Mesenchymal stem cell (in vitro differentiated cells and primary cell): ENCODE data around the gene EYA2.
A peak's percentile ranks its signal among the peaks of the same experiment; 100 is the strongest.

Experiments
- DNase-seq: peaks from one replicate; pipeline ENCODE4 v3.0.0-alpha.2; 2013
- H2AFZ ChIP-seq: one replicate; pipeline ENCODE4 v1.6.1; 2013; ENCODE audit warnings: low read depth, mild to moderate bottlenecking, control low read depth, inconsistent platforms, low read length, moderate library complexity
- H2AK5ac ChIP-seq: 2 replicates; pipeline ENCODE4 v1.6.1; 2013; ENCODE audit warnings: low read length, moderate library complexity, mild to moderate bottlenecking, inconsistent platforms; ENCODE audit not compliant: severe bottlenecking
- H2BK120ac ChIP-seq: one replicate; pipeline ENCODE4 v1.6.1; 2013; ENCODE audit warnings: low read depth, mild to moderate bottlenecking, inconsistent platforms, low read length, moderate library complexity
- H2BK12ac ChIP-seq, 2 experiments: one replicate each; pipeline ENCODE4 v1.6.1; 2013; ENCODE audit warnings: inconsistent platforms in 2 of 2, low read length in 2 of 2, mild to moderate bottlenecking in 2 of 2, moderate library complexity in 2 of 2, control low read depth in 1 of 2
- H2BK15ac ChIP-seq: one replicate; pipeline ENCODE4 v1.6.1; 2013; ENCODE audit warnings: mild to moderate bottlenecking, low read depth, inconsistent platforms; ENCODE audit not compliant: poor library complexity, severe bottlenecking
- H2BK5ac ChIP-seq: 2 replicates; pipeline ENCODE4 v1.6.1; 2013; ENCODE audit warnings: low read depth, mild to moderate bottlenecking, low read length, control low read depth, inconsistent platforms; ENCODE audit not compliant: poor library complexity, severe bottlenecking
- H3K14ac ChIP-seq, 2 experiments: one replicate each; pipeline ENCODE4 v1.6.1; 2013; ENCODE audit warnings: inconsistent platforms in 2 of 2, low read length in 2 of 2, control low read depth in 1 of 2, mild to moderate bottlenecking in 1 of 2, moderate library complexity in 1 of 2
- H3K18ac ChIP-seq, 2 experiments: one replicate each; pipeline ENCODE4 v1.6.1; 2013; ENCODE audit warnings: inconsistent platforms in 2 of 2, low read length in 2 of 2, control low read depth in 1 of 2, low read depth in 1 of 2, mild to moderate bottlenecking in 1 of 2
- H3K23ac ChIP-seq, 2 experiments: one replicate each; pipeline ENCODE4 v1.6.1; 2013; ENCODE audit warnings: inconsistent platforms in 2 of 2, low read length in 2 of 2, mild to moderate bottlenecking in 2 of 2, moderate library complexity in 2 of 2, control low read depth in 1 of 2
- H3K27ac ChIP-seq: 2 replicates; pipeline ENCODE4 v1.5.1; 2013; ENCODE audit warnings: mild to moderate bottlenecking, moderate library complexity, low read length, control low read depth, inconsistent platforms; ENCODE audit not compliant: poor library complexity, severe bottlenecking
- H3K27me3 ChIP-seq, 2 experiments: 2 replicates each; pipeline versions ENCODE4 v1.6.1 to v1.7.0; 2013; ENCODE audit warnings: low read length in 2 of 2, mild to moderate bottlenecking in 2 of 2, moderate library complexity in 2 of 2, control low read depth in 1 of 2, inconsistent platforms in 1 of 2; ENCODE audit not compliant: control insufficient read depth in 1 of 2, insufficient read depth in 1 of 2
- H3K36me3 ChIP-seq, 2 experiments: 2 replicates each; pipeline versions ENCODE4 v1.6.1 to v1.7.0; 2013; ENCODE audit warnings: low read length in 2 of 2, control low read depth in 1 of 2, inconsistent platforms in 1 of 2, low read depth in 1 of 2, mild to moderate bottlenecking in 1 of 2; ENCODE audit not compliant: insufficient read depth in 2 of 2, control insufficient read depth in 1 of 2
- H3K4ac ChIP-seq, 2 experiments: one replicate each; pipeline ENCODE4 v1.6.1; 2013; ENCODE audit warnings: inconsistent platforms in 2 of 2, low read length in 2 of 2, mild to moderate bottlenecking in 2 of 2, moderate library complexity in 2 of 2, control low read depth in 1 of 2, low read depth in 1 of 2
- H3K4me1 ChIP-seq: 2 replicates; pipeline ENCODE4 v1.6.1; 2013; ENCODE audit warnings: low read depth, low read length, control low read depth; ENCODE audit not compliant: control insufficient read depth, insufficient read depth
- H3K4me2 ChIP-seq: 2 replicates; pipeline ENCODE4 v1.6.1; 2013; ENCODE audit warnings: low read length, mild to moderate bottlenecking, inconsistent platforms; ENCODE audit not compliant: poor library complexity, severe bottlenecking
- H3K4me3 ChIP-seq, 2 experiments: 2 replicates each; pipeline versions ENCODE4 v1.5.1 to v1.7.0; 2013; ENCODE audit warnings: low read length in 2 of 2, mild to moderate bottlenecking in 2 of 2, control low read depth in 1 of 2, low read depth in 1 of 2; ENCODE audit not compliant: insufficient read depth in 1 of 2
- H3K79me1 ChIP-seq: replicated peaks from 2 replicates; pipeline ENCODE4 v1.6.1; 2013; ENCODE audit warnings: mild to moderate bottlenecking, control low read depth, low read length, inconsistent platforms; ENCODE audit not compliant: poor library complexity, severe bottlenecking
- H3K9ac ChIP-seq: 2 replicates; pipeline ENCODE4 v1.7.0; 2013; ENCODE audit warnings: mild to moderate bottlenecking, low read length, moderate library complexity
- H3K9me3 ChIP-seq: 2 replicates; pipeline ENCODE4 v1.7.0; 2013; ENCODE audit warnings: mild to moderate bottlenecking, low read length; ENCODE audit not compliant: control insufficient read depth
- H4K8ac ChIP-seq: one replicate; pipeline ENCODE4 v1.6.1; 2013; ENCODE audit warnings: inconsistent platforms, mild to moderate bottlenecking, low read length, moderate library complexity
- H4K91ac ChIP-seq: one replicate; pipeline ENCODE4 v1.6.1; 2013; ENCODE audit warnings: mild to moderate bottlenecking, low read length, inconsistent platforms
- WGBS: methylation state at CpG from one replicate; pipeline ENCODE4 v1.1.7; 2013; ENCODE audit warnings: mixed read lengths; 5-methylcytosine and 5-hydroxymethylcytosine counted together

EYA2 gene

DNA sequence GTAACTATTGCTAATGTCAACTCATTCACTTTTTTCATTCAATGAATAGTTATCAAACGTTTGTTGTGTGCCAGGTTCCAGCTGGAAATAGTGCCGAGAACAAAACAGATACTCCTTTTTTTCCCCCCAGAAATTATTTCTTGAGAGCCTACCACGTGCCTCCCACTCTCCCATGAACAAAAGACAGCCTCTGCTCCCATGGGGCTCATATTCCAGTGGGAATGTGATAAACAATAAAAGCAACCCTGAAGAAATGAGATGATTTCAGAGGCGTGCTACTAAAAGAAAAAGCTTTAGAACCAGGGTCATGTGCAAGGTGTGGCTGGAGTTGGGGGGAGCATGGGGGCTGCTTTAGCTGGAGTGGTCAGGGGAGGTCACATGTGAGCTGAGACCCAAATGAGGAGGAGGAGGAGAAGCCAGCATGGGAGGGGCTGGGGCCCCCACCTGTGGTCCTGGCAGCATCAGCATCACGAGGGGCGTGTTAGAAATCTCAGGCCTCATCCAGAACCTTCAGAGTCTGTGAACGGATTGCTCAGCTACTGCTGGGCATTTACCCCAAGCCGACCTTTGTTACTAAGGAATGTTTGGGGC, 157.4 kb downstream of the EYA2 start:
- no peak overlapping the region for H2BK5ac ChIP-seq

GRCh38 chr20:47054506-47054905, 159.9 kb downstream of the EYA2 start:
- 90% methylated on average over 5 of the region's 5 CpGs for WGBS
- H3K27me3 ChIP-seq: peaks cover 0 to 62% of the 10 kb centered on the region in 2 experiments

More for the DNA sequence above, 157.4 kb downstream of the EYA2 start:
- Histone ChIP-seq H2BK12ac (no peak overlapping the region), H2BK15ac (no peak overlapping the region), H3K27me3 (peaks cover 0 to 68% of the 10 kb centered on the region in 2 experiments), H3K4me3 (no peak overlapping the region), H3K4ac (no peak overlapping the region), H3K27ac (no peak overlapping the region), H3K9me3 (no peaks in the 10 kb centered on the region), H4K8ac (no peak overlapping the region), H3K23ac (no peak overlapping the region), H2BK120ac (no peak overlapping the region), H3K14ac (no peak overlapping the region), H3K9ac (no peak overlapping the region), H3K36me3 (no peaks in the 10 kb centered on the region), H3K4me2 (no peak overlapping the region), H2AK5ac (no peak overlapping the region), H2AFZ (no peak overlapping the region), H3K4me1 (no peaks in the 10 kb centered on the region), H3K79me1 (no peaks in the 10 kb centered on the region), H3K18ac (no peak overlapping the region), H4K91ac (no peak overlapping the region)
- WGBS: 77% methylated on average over 7 of the region's 8 CpGs
- no peak for DNase-seq

GRCh38 chr20:47054945-47055344, 160.3 kb downstream of the EYA2 start:
- H2BK15ac ChIP-seq: no peak overlapping the region
- H3K4me1 ChIP-seq: no peaks in the 10 kb centered on the region
- H3K79me1 ChIP-seq: no peaks in the 10 kb centered on the region
- H2BK5ac ChIP-seq: no peak overlapping the region
- H3K4me3 ChIP-seq: no peak overlapping the region
- H3K4ac ChIP-seq: no peak overlapping the region
- H3K18ac ChIP-seq: no peak overlapping the region
- H2AK5ac ChIP-seq: no peak overlapping the region
- no peaks in the 10 kb centered on the region for H3K9me3 ChIP-seq
- no peak overlapping the region for H2BK120ac ChIP-seq
- H3K4me2 ChIP-seq: no peak overlapping the region
- H3K27me3 ChIP-seq: peaks cover 0 to 59% of the 10 kb centered on the region in 2 experiments
- WGBS: 68% methylated on average over 6 of the region's 6 CpGs
- H3K23ac ChIP-seq: no peak overlapping the region
- no peak overlapping the region for H3K27ac ChIP-seq
- H4K8ac ChIP-seq: no peak overlapping the region
- no peak overlapping the region for H2AFZ ChIP-seq
- no peak overlapping the region for H3K9ac ChIP-seq
- H3K36me3 ChIP-seq: no peaks in the 10 kb centered on the region
- H2BK12ac ChIP-seq: no peak overlapping the region
- no peak for DNase-seq
- no peak overlapping the region for H3K14ac ChIP-seq
- no peak overlapping the region for H4K91ac ChIP-seq

More at GRCh38 chr20:47054506-47054905, 159.9 kb downstream of the EYA2 start:
- Histone ChIP-seq H3K9me3 (no peaks in the 10 kb centered on the region), H3K36me3 (no peaks in the 10 kb centered on the region), H2BK120ac (no peak overlapping the region), H3K18ac (no peak overlapping the region), H3K23ac (no peak overlapping the region), H3K27ac (no peak overlapping the region), H4K8ac (no peak overlapping the region), H3K14ac (no peak overlapping the region), H2BK5ac (no peak overlapping the region), H2BK12ac (no peak overlapping the region), H3K4me2 (no peak overlapping the region), H3K79me1 (no peaks in the 10 kb centered on the region), H4K91ac (no peak overlapping the region), H3K4me1 (no peaks in the 10 kb centered on the region), H2AFZ (no peak overlapping the region), H2AK5ac (no peak overlapping the region), H3K4me3 (no peak overlapping the region), H3K9ac (no peak overlapping the region), H3K4ac (no peak overlapping the region), H2BK15ac (no peak overlapping the region)
- no peak for DNase-seq

- H4K8ac ChIP-seq: no peak overlapping the region
- H2AK5ac ChIP-seq: no peak overlapping the region
- H2BK15ac ChIP-seq: no peak overlapping the region
- H3K27ac ChIP-seq: no peak overlapping the region
- peak overlapping the region; percentile 39 for H4K91ac ChIP-seq
- peaks cover 0 to 50% of the 10 kb centered on the region in 2 experiments for H3K27me3 ChIP-seq
- H3K18ac ChIP-seq: no peak overlapping the region
- no peak overlapping the region for H3K4me2 ChIP-seq
- no peak overlapping the region for H3K14ac ChIP-seq
- DNase-seq: no peak
- no peaks in the 10 kb centered on the region for H3K4me1 ChIP-seq
- no peak overlapping the region for H3K9ac ChIP-seq
- no peak overlapping the region for H2BK120ac ChIP-seq
- no peak overlapping the region for H3K23ac ChIP-seq
- H2BK12ac ChIP-seq: no peak overlapping the region
- H2BK5ac ChIP-seq: no peak overlapping the region
- H2AFZ ChIP-seq: no peak overlapping the region
- H3K9me3 ChIP-seq: no peaks in the 10 kb centered on the region
- WGBS: 65% methylated on average over 13 of the region's 13 CpGs
- no peak overlapping the region for H3K4ac ChIP-seq
- H3K79me1 ChIP-seq: no peaks in the 10 kb centered on the region
- no peaks in the 10 kb centered on the region for H3K36me3 ChIP-seq
- no peak overlapping the region for H3K4me3 ChIP-seq
Measured at GRCh38 chr20:47055699-47056369, 161.2 kb downstream of the EYA2 start.
